ENCODE measurements around the gene ASIC1.

GRCh38 chr12:50021031-50021430 is 36.4 kb upstream of the ASIC1 start:
- no peak for TF ChIP-seq POLR2AphosphoS5 (IDR thresholded peaks at IDR 0.05)
- TF ChIP-seq EP300 (IDR thresholded peaks at IDR 0.05) = no peak
- TF ChIP-seq, protein P1, sequence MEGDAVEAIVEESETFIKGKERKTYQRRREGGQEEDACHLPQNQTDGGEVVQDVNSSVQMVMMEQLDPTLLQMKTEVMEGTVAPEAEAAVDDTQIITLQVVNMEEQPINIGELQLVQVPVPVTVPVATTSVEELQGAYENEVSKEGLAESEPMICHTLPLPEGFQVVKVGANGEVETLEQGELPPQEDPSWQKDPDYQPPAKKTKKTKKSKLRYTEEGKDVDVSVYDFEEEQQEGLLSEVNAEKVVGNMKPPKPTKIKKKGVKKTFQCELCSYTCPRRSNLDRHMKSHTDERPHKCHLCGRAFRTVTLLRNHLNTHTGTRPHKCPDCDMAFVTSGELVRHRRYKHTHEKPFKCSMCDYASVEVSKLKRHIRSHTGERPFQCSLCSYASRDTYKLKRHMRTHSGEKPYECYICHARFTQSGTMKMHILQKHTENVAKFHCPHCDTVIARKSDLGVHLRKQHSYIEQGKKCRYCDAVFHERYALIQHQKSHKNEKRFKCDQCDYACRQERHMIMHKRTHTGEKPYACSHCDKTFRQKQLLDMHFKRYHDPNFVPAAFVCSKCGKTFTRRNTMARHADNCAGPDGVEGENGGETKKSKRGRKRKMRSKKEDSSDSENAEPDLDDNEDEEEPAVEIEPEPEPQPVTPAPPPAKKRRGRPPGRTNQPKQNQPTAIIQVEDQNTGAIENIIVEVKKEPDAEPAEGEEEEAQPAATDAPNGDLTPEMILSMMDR (IDR thresholded peaks at IDR 0.05) = no peak

Data from stomach (tissue), 4 donors.